Measurements from ENCODE around the gene KCNK2.
"Not testable (repeated sequence)": the region's sequence is repeated elsewhere in the genome, so short reads cannot be mapped to it uniquely, and the experiment has no call there.

KCNK2 gene

DNA sequence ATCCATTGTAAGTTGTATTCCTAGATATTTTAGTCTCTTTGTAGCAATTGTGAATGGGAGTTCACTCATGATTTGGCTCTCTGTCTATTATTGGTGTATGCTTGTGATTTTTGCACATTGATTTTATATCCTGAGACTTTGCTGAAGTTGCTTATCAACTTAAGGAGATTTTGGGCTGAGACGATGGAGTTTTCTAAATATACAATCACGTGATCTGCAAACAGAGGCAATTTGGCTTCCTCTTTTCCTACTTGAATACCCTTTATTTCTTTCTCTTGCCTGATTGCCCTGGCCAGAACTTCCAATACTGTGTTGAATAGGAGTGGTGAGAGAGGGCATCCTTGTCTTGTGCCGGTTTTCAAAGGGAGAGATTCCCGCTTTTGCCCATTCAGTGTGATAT is 80.6 kb downstream of the KCNK2 start:
- not testable (repeated sequence) for DNase-seq

DNA sequence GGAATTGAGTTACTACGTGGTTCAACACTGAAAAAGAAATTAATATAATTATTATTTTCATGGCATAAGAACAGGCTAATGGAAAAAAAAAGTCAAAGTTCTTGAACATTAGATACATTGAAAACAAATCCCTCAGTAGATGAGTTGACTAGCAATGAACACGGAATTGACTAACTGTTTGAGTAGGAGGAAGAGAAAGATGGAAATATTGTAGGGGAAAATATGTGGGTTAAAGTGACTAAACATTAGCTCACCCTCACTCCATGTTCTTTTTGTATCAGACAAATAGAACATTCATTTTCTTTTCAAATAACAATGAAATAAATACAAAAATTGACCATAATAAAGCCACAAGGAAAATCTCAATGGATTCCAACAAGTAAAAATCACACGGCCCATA is 84.3 kb downstream of the KCNK2 start:
- no peak for DNase-seq

DNA sequence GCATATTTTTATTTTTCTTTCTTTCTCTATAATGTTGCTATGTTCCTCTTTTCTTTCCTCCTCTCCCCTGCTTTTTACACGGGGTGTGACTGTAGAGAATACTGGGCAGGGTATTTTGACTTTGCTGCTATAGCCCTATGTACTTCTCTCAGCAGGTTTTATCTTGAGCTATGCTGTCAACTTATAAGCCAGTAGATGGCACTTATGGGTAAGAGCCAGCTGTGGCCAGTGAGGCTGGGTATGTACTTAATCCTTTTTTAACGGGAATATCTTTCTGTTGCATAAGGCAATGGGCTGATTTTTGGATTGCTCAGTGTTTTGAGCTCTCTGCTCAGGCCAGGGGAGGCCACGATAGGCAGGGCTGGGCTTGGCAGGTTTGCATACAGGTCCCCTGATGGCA is 99.0 kb downstream of the KCNK2 start:
- DNase-seq = no peak

DNA sequence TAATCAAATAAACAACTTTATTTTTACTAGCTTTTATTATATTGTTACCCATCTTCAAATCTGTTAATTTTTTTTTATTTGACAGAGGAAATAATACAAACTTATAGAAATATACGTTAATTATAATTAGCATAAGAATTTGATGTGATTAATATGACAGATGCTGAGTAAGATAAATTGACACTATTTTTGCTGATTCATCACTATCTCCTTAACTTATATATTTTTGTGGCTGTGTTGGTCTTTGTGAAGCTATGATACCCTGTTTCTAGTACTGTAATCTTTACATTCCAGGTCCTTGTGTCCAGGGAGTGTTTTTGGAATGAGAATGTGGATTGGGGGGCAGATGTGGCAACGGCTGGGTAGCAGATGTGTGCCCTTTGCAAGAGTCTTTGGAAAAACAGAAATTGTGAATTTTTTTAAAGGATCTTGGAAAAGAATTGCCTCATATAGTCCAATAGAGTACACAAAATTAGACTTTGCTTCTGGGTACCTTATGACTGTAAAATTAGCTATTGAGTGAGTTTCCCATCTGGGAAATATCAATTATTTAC is 102.6 kb downstream of the KCNK2 start:
- no peak for DNase-seq

DNA sequence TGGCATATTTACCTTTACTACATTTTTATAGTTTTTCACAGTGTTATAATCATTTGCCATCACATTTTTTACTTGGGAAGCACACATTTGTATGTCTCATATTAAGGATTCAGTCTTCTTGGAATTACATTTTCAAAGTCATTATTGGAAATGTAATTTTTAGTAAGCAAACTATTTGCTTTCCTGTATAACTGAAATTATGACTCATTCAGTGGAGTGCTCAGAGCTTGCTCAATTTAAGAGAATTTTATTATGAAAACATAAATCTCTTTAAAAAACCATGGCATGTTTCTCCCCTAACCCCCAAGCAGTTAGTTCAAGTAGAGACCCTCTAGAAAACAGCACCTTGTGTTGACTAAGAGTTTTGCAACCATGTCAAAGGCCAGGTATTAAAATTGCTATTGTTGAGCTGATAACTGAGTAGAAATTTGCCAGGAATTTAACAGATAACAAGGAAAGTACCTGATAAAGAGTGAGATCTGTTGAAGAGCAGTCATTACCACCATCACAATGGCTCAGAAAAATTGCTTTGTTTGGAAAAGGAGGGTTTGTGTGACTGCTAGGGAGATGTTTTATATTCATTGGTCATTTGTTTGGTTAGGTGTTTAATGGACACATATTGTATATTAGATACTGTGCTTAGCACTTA is 105.9 kb downstream of the KCNK2 start:
- no peak for DNase-seq

DNA sequence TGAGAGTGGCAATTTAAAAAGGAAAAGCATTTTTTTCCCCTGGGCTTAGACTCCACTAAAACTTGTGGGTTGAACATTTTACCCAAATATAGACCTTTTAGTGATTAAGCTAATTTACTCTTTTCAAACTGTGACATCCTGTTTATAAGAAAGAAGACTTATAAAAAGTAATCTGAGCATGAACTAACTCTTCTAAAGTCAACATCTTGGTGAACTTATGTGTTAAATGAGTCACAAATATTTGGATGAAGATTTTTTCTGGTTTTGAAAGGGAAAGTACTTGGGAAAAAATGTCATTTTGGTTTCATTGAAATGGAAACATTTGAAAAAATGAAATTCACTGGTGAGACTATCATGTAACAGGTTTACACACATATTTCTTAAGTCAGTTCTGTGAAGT is 109.8 kb downstream of the KCNK2 start:
- DNase-seq = no peak

DNA sequence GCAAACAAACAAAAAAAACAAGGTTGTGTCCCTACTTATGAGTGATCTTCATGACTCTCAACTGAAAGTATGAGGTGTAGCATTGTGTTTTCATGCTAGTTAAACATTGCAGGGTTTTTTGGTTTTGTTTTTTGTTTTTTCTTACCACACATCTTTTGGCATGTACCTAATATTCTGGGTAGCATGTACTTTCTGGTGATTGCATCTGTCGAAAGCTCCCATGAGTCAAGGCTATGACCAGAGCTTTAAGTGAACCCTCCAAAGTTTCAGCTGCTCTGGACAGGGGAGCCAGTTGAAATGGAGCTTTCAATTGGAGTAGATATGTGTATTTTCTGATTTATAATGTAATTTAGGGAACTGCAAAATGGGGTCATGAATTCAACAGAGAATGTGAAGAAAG is 115.5 kb downstream of the KCNK2 start:
- DNase-seq = no peak

DNA sequence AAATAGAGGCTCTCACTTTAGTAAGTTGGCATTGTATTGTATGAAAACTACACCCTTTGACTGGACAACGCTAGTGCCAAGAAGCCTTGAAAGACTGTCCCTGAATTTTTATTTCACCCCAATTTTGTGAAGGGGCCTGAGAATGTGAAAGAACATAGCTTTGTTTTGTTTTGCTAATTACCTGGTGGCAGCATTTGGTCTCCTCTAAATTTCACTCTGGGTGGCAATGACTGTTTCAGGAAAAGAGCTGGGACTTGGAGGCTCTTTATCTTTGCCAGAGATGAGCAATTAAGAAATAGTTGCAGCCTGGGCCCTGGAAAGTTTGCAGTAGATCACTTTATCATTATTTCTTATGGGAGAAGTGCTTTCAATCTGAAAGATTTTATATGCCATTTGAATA is 117.6 kb downstream of the KCNK2 start:
- DNase-seq = no peak

DNA sequence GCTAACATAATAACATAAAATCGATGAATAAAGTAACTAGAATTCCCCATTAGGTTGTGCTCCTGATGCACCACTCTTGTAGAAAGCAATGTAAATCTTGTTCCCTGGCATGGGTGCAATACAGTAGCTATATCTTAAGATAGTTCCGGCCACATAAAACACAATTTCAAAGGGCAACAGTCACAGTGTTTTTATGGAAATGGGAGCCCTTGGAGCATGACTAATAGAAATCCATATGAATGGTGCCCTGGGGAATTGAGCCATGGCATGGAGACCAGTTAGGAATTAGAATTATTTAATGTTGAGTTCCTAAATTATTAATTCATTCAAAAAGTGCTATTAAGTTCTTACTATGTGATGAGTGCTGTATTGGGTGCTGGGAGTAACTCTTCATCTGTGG is 118.7 kb downstream of the KCNK2 start:
- DNase-seq = no peak

DNA sequence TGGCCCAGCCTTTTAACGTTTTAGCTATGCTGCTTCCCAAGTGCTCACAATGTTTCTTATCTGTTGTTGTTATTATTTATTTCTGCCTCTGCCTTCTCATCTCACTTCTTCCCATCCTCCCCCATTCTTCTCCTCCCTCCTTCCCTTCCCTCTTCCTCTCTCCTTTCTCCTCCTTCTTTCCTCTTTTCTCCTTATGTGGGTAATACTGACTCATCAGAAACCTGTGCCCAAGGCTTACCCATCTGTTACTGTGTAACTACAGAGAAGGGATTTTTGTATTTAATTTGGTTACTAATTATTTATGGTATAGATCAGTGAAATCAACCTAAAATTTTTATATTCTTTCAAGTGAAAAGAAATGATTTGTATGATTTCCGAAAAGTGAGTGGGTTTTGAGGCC is 120.3 kb downstream of the KCNK2 start:
- no peak for DNase-seq

DNA sequence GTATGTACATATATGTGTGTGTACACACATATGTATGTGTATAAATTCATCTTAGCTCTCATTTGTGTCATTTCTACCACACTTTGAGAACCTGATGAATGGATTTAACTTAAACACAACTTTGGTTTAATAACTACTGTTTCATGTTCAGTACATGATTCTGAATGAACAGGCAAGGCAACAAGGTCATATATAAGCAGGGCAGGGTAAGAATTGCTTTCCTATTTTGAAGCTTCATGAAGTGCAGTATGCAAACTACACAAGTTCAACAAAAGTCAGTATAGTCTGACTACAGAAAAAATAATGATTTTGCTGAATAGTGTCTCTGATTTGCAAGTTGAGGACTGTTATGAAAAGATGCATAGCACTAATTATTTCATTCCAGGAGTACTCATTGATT is 127.6 kb downstream of the KCNK2 start:
- DNase-seq = no peak

DNA sequence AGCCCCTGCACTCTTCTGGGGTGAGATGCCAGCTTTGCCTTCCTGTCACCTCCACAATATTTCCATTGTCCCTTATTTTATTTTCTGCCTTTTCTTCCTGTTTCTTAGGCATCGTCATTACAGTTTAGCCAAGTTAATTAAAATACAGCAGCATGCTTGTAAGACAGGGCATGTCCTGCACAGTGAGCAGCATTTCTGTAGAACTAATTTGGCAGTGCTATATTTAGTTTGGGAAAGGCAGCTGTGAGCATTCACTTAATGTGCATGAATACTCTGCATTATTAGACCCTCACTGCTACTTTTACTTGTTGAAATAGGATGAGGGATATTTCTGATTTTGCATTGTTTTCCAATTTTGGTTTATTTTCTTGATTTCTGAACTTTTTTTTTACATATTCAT is 133.3 kb downstream of the KCNK2 start:
- DNase-seq = no peak

DNA sequence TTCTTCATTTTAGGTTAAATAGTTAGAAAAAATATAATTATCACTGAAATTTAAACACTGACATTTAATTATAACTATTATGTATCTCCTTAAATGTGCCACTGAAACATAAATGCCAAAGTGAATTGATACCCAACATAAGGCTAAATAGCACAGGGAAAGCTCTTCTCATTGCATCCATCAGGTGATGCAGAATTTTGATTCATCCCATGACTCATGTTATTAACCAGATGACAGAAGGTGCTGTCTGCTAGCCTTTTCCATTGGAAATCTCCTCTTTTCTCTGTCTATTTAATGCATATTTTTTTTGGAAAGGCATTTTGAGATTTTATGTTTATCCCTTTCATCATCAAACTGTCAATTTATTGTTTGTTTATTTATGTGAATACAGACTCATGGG is 136.8 kb downstream of the KCNK2 start:
- no peak for DNase-seq

DNA sequence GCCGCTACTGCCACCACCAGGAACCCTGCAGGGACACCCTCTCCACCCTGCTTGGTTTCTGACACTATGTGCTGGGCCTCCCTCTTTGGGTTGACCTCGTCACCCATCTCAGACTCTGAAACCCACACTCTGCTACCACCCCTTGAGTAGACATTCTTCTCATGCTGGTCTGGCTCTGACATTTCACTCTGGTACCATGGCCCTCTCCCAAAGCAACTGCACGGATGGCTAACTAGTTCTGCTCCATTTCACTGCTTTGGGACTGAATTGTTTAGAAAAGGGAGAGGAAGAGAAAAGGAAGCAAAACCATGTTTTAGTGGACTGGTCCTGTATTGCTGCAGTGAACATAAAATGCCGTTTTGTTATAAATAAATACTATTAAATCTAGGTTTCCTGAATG is 137.8 kb downstream of the KCNK2 start:
- DNase-seq = no peak

DNA sequence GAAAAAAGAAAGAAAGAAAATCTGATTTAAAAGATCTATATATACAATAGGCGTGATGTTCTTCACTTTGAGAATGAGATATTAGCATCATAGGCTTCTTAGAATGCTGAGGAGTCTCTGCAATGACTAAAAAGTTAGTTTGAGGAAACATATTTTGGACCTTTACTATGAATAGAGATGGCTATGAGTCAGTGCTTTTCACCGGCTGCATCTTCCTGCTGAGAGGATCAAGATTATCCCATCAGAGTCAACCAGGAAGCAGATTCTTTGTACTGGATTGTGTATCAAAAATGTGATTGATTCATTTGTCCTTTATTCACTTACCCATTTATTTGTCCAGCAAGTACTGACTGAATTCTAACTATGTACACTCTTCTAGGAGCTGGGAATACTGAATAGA is 144.2 kb downstream of the KCNK2 start:
- DNase-seq = no peak

DNA sequence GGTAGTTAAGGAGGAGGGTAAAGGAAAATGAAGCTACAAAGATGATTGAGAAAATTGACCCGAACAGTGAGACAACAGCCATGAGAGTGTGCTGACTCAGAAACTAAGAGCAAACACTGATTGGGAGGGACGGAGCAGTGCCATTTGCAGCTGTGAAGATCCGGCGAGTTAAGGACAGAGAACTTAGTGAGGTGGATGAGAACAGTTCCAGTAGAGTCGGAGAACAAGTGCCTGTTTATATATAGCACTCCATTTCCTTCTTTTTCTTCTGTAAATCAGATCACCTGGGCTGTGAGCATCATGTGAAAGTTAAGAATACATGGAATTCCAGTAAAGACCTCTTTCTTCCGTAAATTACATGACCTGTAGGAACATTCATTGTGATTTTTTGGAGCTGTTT is 145.7 kb downstream of the KCNK2 start:
- no peak for DNase-seq

DNA sequence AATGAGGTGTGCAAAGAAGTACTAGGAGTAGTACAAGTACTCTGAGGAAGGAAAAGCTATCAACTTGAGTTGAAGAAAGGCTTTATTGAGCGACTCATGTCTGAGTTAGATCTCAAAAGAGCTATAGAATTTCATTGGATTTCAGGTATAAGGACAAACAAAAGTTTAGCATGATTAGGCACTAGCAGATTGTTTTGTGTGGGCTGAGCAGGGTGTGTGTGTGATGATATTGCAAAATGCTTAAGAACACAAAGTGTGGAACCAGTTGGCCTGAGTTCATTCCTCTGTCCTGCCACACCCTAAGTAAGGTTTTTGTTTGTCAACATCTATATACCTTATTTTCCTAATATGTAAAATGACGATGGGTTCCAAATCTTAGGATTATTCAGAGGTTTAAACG is 158.9 kb downstream of the KCNK2 start:
- DNase-seq = no peak

DNA sequence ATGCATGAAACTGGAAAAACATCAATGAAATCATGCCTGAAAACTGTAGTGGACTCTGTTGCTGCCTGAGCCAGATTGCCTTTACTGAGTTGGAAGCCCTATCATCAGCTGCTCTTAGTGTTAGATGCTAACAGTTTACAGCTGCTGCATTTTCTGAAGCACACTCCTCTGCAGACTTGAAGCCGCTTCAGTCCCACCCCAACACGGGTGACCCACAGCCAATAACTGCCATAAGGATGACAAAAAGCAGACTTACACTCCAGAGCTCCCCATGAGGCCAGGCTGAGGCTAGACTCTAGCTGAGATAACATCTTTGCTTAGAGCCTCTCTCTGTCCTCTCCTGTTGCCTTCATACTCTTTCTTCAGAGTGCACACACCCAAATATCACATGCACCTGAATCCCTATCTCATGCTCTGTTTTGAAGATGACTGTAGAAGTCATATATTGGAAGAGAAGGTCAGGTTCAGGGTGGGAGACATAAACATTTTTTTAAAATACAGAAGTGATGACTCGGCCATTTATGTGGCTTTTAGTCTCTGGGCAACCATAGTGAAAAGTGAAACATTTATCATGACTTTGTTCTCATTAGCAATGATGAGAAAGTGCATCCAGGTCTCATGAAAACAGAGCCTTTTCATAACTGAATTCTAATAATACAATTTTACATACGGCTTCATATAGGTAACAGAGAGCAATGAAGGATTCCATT is 161.0 kb downstream of the KCNK2 start:
- no peak for DNase-seq

DNA sequence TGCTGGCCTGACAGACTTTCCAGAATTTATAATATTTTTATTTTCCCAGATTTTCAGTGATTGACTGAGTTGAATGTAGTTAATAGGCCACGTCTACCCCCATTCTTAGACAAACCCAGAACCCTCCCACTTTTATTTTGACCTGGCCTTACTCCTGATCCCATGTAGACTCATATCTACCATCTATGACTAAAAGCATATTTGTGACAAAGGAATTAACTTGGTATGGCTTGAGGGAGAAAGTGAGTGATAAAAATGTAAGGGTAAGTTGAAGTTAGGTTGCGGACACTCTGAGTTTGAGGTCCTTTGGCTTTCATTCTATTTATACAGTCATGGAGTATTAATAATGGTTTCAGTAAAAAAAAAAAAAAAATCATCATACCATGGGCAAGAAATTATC is 168.4 kb downstream of the KCNK2 start:
- no peak for DNase-seq

DNA sequence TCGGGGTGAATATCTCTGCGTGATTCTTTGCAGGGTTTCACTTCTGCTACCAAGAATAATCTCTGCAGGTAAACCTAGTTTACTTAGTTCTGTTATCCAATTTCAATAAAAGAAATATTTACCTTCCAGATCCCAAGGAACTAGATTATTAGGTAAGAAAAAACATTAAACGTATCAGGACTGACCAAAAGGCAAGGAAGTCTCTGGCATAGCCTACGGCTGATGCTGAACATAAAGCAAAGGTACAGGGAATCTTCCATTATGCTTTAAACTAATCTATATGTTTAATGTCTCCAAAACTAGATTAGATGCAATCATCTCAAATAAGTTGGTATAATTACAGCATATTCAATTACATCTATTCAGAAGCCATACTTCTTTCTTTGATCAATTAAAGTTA is 168.9 kb downstream of the KCNK2 start:
- no peak for DNase-seq

DNA sequence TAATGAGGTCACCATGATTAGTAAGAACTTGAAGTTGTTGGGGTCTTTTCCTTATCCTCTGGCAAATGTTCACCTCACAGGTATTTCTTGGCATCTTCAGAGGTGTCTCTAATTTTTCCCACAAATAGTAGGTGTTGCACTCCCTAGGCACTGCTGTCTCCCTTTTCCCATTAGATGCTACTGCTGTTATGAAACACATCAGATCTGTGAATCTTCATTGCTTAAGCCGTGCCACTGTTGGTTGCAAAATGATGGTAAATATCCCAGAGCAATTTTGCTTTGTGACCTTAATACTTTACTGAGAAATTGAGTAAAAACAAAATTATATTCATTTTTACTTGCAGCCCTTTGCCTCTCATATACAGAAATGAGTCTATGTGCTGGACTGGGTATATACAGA is 169.6 kb downstream of the KCNK2 start:
- DNase-seq = no peak

DNA sequence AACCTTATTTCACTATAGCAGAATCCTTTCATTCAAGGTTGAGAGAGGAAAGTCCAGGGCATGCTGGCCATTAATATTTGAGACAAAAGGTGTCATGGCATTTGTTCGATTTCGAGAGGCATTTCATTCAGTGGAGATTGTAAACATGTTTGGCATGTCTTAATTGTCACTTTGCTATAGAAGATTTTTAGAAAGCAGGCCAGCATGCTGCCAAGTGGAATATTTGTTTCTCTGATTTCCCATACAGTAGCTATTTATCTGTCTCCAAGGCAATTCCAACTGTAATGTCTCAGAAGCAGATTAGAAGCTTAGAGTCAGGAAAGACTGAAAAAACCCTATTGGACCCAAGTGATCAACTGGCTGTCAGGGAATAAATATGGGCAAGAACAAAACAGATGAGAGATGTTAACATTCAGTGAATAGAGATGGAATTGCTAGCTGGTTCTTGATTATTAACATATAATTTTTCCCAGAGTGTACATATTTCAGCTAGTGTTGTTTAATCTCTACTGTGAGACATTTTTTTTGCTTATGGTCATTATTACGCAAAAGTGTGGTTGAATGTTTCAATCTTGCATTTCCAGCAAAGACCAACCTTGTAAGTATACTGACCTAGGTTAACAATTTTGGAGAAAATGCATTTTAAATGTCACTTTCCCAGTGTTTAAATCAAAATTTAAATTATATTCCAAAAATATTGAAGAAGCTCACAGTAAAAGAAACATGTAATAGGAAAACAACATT is 174.6 kb downstream of the KCNK2 start:
- DNase-seq = no peak

DNA sequence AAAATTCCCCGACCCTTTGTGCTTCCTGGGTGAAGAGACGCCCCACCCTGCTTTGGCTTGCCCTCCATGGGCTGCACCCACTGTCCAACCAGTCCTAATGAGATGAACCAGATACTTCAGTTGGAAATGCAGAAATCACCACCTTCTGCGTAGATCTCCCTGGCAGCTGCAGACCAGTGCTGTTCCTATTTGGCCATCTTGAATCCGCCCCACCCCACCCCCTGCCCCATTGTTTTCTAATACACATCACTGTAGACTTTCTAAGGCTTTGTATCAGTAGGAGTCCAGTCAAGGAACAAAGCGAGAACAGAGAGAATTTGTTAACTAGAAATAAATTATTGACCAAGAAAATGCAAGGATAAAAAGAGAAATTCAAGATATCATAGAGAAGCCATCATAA is 178.2 kb downstream of the KCNK2 start:
- DNase-seq = no peak

DNA sequence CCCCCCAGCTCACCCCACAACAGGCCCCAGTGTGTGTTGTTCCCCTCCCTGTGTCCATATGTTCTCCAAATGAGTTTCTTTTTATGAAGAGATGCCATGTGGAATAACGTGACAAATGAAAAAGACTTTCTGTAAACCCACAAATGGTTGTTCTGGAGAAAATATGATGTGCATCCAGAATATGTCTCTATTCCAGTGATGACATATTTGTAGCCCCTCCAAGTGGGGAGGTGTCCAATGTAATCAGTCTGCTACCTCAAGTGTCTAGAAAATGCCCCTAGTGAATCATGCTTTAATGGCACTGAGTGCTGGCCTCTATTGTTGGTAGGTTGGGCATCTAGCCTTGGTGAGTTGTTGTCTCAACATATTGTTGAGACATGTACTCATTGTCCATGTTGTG is 179.6 kb downstream of the KCNK2 start:
- no peak for DNase-seq

Data from NCI-H1105 treated with DMSO at 0.1 percent for 48 hours (cell line).